ENCODE data around the gene PTS. TPM values are rescaled to one million over a fixed set of nuclear protein-coding genes. Genes with fewer than 3 reads are reported as not detected.

PTS gene
- total RNA-seq, 1 experiment from 2014 or later, result 48.6 TPM

DNA sequence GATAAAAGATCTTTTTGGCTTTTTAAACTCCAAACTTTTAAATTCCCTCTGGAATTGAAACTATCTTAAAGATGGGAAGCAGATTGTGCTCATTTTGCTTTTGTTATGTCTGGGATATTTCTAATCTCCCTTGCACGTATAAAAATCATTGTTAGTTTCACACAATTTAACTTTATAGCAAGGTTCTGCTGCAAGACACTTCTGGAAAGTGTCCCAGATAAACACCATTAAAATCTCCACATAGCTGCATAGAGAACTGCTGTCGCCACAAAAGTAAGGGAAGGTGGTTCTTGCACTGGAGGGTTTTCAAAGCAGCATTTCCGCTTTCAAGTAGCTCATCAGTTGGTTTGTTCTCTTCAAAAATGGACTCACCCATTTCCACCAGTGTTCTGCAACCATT is 11.8 kb downstream of the PTS start:
- H3K4me3 Mint-ChIP-seq, result no peak overlapping the region
- no peaks in the 10 kb centered on the region for H3K4me1 Mint-ChIP-seq
- no peaks in the 10 kb centered on the region for H3K9me3 ChIP-seq (ENCODE audit: control insufficient read depth, low read depth, low read length)
- H3K4me1 ChIP-seq (ENCODE audit: insufficient read depth, low read length), result no peaks in the 10 kb centered on the region
- H3K79me2 ChIP-seq (ENCODE audit: insufficient read depth, low read length), result no peaks in the 10 kb centered on the region
- H3K27ac Mint-ChIP-seq, result no peak overlapping the region
- no peak overlapping the region for H3K9ac ChIP-seq (ENCODE audit: extremely low read depth, insufficient read length, low read length)
- H2BK20ac ChIP-seq (ENCODE audit: low read depth, low read length, poor library complexity, severe bottlenecking), result no peak overlapping the region
- H4K5ac ChIP-seq (ENCODE audit: insufficient read length, low read depth, low read length), result no peak overlapping the region
- no peaks in the 10 kb centered on the region for H4K20me1 ChIP-seq (ENCODE audit: control insufficient read depth, insufficient read depth, insufficient read length)
- H3K23me2 ChIP-seq (ENCODE audit: insufficient read length, low read depth, low read length, poor library complexity, severe bottlenecking), result no peaks in the 10 kb centered on the region
- H2AFZ ChIP-seq (ENCODE audit: low read length), result no peak overlapping the region
- H3K27me3 Mint-ChIP-seq (ENCODE audit: low read depth), result no peaks in the 10 kb centered on the region
- no peak overlapping the region for H3K27ac ChIP-seq (ENCODE audit: insufficient read length, low read depth, low read length)
- no peak for DNase-seq
- no peak overlapping the region for H3T11ph ChIP-seq (ENCODE audit: low read length)
- no peak overlapping the region for H3K14ac ChIP-seq (ENCODE audit: insufficient read depth, low read length)
- H2AK5ac ChIP-seq (ENCODE audit: insufficient read length, low read length), result no peak overlapping the region
- H4K8ac ChIP-seq (replicated peaks; ENCODE audit: insufficient read length, low read depth, low read length), result no peak overlapping the region
- no peak overlapping the region for H3K4me2 ChIP-seq (ENCODE audit: insufficient read depth, insufficient read length, low read length)
- H2BK12ac ChIP-seq (ENCODE audit: insufficient read length, low read depth, low read length), result no peak overlapping the region
- H3K18ac ChIP-seq (ENCODE audit: insufficient read length, low read depth, low read length), result no peak overlapping the region
- H3K27me3 ChIP-seq (ENCODE audit: insufficient read depth, low read length), result no peaks in the 10 kb centered on the region
- TF ChIP-seq, protein P1, sequence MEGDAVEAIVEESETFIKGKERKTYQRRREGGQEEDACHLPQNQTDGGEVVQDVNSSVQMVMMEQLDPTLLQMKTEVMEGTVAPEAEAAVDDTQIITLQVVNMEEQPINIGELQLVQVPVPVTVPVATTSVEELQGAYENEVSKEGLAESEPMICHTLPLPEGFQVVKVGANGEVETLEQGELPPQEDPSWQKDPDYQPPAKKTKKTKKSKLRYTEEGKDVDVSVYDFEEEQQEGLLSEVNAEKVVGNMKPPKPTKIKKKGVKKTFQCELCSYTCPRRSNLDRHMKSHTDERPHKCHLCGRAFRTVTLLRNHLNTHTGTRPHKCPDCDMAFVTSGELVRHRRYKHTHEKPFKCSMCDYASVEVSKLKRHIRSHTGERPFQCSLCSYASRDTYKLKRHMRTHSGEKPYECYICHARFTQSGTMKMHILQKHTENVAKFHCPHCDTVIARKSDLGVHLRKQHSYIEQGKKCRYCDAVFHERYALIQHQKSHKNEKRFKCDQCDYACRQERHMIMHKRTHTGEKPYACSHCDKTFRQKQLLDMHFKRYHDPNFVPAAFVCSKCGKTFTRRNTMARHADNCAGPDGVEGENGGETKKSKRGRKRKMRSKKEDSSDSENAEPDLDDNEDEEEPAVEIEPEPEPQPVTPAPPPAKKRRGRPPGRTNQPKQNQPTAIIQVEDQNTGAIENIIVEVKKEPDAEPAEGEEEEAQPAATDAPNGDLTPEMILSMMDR (conservative IDR thresholded peaks at IDR 0.05), result no peak
- WGBS (ENCODE audit: extremely low coverage, insufficient read length, low lambda C conversion rate), result no CpG with 5 or more reads among the region's 3 CpGs
- H3K36me3 Mint-ChIP-seq (ENCODE audit: insufficient read depth in 1 of 3, low read depth in 3 of 3), result peaks cover 11 to 50% (median 44%) of the 10 kb centered on the region in 3 experiments; a peak in 6 of 7 replicates
- H3K79me1 ChIP-seq (ENCODE audit: insufficient read depth, low read depth, low read length, poor library complexity, severe bottlenecking), result no peaks in the 10 kb centered on the region
- no peak overlapping the region for H3K23ac ChIP-seq (ENCODE audit: insufficient read length, low read depth, low read length)
- no peak overlapping the region for H2BK120ac ChIP-seq (ENCODE audit: low read depth, low read length, poor library complexity, severe bottlenecking)
- H3K4ac ChIP-seq (ENCODE audit: low read depth, low read length), result no peak overlapping the region
- H2BK5ac ChIP-seq (ENCODE audit: insufficient read length, low read length), result no peak overlapping the region
- no peak overlapping the region for H3K56ac ChIP-seq (ENCODE audit: insufficient read length, low read depth, low read length)
- H2BK15ac ChIP-seq (ENCODE audit: low read depth, low read length), result no peak overlapping the region
- H4K91ac ChIP-seq (ENCODE audit: insufficient read length, low read depth, low read length), result no peak overlapping the region
- H3K9me3 Mint-ChIP-seq, result peaks cover 3 to 5% of the 10 kb centered on the region in 2 experiments; a peak in 2 of 5 replicates

All from H9 (cell line).